Measurements from ENCODE around the gene ABCC8. TPM values are rescaled to one million over a fixed set of nuclear protein-coding genes. Genes with fewer than 3 reads are reported as not detected.

The ABCC8 gene
- total RNA-seq, 3 donors from 2014 or later = not detected

DNA sequence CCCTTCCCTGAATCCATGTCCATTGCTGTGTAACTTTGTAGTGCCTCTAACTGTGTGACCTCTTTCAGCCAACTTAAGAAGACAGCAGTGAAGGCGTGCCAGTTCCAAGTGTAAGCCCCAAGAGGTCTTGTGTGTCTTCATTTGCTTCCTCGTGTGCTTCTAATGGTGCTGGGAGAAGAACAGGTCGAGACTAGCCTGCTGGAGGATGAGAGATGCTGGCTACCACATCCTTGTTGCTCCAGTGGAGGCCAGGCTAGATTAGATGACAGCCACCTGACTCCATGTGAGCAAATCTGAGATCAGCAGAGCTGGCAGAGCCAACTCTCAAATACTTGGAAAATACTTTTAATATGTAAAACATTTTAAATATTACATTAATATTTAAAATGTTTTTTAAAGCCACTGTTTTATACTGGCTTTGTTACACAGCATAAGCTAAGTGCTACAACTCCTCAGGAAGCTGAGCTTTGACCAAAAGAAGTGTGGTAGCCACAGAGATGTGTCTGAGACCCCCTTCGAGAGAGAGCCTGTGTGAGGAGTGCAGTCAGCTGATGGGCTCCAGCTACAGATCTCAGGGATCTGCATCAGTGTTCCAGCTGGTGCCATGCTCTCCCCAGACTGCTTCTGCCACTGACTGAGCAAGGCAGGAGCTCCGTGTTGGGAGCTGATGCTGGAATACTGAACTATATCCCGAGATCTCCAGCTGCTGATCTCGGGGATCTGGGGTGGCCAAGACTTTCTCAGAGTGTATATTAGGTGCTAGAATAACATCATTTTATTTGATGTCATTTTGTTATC is 97.1 kb downstream of the ABCC8 start:
- peaks cover 6% of the 10 kb centered on the region for H3K36me3 Mint-ChIP-seq (ENCODE audit: insufficient read depth)
- H3K9me3 Mint-ChIP-seq = no peaks in the 10 kb centered on the region
- DNase-seq (no peak), ATAC-seq (no peak)
- H3K4me3 Mint-ChIP-seq = no peak overlapping the region
- H3K27me3 Mint-ChIP-seq (ENCODE audit: low read depth) = no peaks in the 10 kb centered on the region
- no peaks in the 10 kb centered on the region for H3K4me1 Mint-ChIP-seq (ENCODE audit: low read depth)

DNA sequence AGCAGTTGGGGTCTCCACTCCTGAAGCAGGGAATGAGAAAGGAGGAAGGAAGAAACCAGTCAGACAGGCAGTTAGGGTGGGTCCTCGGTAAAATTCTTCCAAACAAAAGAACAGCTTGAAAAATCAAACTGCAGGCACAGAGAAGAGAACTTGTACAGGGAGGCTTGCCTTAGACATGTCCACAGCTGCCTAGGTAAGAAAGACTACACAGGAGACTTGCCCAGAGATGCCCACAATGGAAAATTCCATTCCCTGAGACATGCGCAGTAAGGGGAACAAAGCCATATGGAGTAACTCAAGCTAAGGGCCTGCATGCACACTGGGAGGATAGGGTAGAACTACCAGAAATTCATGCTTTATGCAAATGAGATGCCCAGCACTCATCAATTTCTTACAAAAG is 98.0 kb downstream of the ABCC8 start:
- DNase-seq (no peak), ATAC-seq (no peak)
- Mint-ChIP-seq H3K4me3 (no peak overlapping the region), H3K27me3 (ENCODE audit: low read depth) (no peaks in the 10 kb centered on the region), H3K9me3 (no peaks in the 10 kb centered on the region), H3K4me1 (ENCODE audit: low read depth) (no peaks in the 10 kb centered on the region), H3K36me3 (ENCODE audit: insufficient read depth) (peaks cover 6% of the 10 kb centered on the region)

DNA sequence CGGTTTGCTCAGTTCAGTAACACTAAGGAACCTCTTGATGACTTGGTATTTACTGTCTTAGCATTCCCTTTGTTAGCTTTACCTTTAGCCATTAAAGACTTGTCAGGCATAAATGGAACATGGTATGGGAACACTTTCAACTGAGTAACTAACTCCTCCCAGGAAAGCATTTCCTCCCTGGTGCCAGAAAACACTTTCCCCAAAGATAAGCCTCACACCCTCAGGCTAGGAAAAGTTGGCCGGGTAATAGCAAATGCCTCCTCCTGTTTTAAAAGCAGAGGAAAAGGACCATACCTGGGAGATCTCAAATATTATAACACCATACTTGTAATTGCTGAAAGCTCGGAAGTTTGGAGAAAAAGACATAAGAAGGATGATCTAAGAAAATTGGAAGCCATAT is 100.2 kb downstream of the ABCC8 start:
- Mint-ChIP-seq H3K9me3 (peaks cover 10% of the 10 kb centered on the region), H3K4me3 (no peak overlapping the region), H3K4me1 (ENCODE audit: low read depth) (no peaks in the 10 kb centered on the region), H3K36me3 (ENCODE audit: insufficient read depth) (peaks cover 16% of the 10 kb centered on the region), H3K27me3 (ENCODE audit: low read depth) (no peaks in the 10 kb centered on the region)
- DNase-seq (no peak), ATAC-seq (no peak)

DNA sequence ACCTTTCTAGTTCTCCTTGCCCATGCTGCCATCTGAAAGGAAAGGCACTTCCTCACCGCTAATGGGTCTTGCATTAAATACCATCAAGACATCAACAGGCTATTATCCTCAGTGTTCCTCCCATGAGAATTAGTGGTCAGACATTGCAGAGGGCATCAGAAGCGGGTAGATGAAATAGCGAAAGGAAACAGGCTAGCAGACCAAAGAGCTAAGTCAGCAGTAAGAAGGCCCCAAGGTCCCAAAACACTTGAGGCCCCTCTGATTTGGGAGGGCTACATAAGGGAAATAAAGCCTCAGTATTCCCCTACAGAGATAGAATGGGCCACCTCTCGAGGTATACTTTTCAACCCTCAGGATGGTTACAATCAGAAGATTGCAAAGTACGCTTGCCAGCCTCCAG is 101.1 kb downstream of the ABCC8 start:
- ATAC-seq (no peak), DNase-seq (no peak)
- Mint-ChIP-seq H3K36me3 (ENCODE audit: insufficient read depth) (peaks cover 25% of the 10 kb centered on the region), H3K9me3 (peaks cover 19% of the 10 kb centered on the region), H3K4me1 (ENCODE audit: low read depth) (no peaks in the 10 kb centered on the region), H3K4me3 (no peak overlapping the region), H3K27me3 (ENCODE audit: low read depth) (no peaks in the 10 kb centered on the region)

DNA sequence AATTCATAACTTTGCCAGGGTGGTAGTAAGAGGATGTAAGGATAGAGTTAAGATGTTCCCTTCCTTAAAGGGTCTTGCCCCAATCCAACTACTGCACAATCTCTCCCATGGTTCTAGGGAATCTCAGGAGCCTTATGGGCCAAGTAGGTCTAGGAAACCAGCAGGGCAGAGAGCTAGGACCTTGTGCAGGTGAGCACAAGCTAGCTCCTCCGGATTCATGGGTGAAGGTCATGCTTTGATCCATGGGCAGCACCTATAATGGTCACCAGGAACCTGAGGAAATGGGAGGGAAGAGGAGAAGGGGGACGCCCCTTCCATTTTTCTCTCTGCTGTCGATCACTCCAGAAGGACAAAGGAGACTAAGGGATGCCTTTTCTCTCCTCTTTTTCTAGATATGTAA is 105.0 kb downstream of the ABCC8 start:
- Mint-ChIP-seq H3K4me1 (ENCODE audit: low read depth) (no peaks in the 10 kb centered on the region), H3K4me3 (no peak overlapping the region), H3K27me3 (ENCODE audit: low read depth) (no peaks in the 10 kb centered on the region), H3K36me3 (ENCODE audit: insufficient read depth) (peaks cover 54% of the 10 kb centered on the region), H3K9me3 (peaks cover 39% of the 10 kb centered on the region)
- ATAC-seq (no peak), DNase-seq (no peak)

DNA sequence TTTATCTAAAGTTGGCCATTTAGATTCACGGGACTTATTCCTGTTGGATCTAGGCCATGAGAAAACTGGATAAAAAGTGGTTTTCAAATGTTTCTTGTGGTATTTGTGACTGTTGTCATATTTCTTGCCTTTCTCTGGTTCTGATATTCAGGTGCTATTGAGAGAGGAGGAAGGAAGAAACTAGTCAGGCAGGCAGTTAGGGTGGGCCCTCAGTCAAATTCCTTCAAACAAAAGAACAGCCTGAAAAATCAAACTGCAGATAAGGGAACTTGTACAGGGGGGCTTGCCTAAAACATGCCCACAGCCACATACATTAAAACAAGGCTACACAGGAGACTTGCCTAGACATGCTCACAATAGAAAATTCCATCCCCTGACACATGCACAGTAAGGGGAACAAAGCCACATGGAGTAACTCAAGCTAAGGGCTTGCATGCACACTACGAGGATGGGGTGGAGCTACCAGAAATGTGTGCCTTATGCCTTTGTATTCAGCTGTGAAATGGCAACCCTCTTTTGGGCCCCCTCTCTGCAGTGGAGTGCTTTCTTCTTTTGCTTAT is 106.9 kb downstream of the ABCC8 start:
- Mint-ChIP-seq H3K4me3 (no peak overlapping the region), H3K36me3 (ENCODE audit: insufficient read depth) (peaks cover 48% of the 10 kb centered on the region), H3K4me1 (ENCODE audit: low read depth) (no peaks in the 10 kb centered on the region), H3K27me3 (ENCODE audit: low read depth) (no peaks in the 10 kb centered on the region), H3K9me3 (peaks cover 39% of the 10 kb centered on the region)
- ATAC-seq = no peak
- DNase-seq = no peak

DNA sequence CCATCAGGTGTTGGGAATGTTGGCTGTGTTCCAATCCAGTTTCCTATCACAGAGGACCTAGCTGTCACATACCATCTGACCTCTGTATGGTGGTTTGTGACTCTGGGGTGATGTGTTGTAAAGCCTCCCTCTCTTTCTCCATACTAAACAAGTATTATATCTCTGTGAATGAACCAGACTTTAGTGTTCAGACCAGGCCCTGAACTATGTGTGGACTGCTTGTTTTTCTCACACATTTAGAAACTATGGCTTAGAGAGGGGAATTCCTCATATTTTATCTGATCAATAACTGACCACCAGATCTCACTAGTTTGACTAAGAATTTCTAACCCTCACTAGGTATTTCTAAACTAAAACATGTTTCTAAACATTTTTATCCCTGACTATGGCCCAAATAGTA is 107.6 kb downstream of the ABCC8 start:
- ATAC-seq (no peak), DNase-seq (no peak)
- H3K4me1 Mint-ChIP-seq (ENCODE audit: low read depth) = no peaks in the 10 kb centered on the region
- H3K4me3 Mint-ChIP-seq = no peak overlapping the region
- H3K36me3 Mint-ChIP-seq (ENCODE audit: insufficient read depth) = peaks cover 48% of the 10 kb centered on the region
- H3K9me3 Mint-ChIP-seq = peaks cover 39% of the 10 kb centered on the region
- no peaks in the 10 kb centered on the region for H3K27me3 Mint-ChIP-seq (ENCODE audit: low read depth)

DNA sequence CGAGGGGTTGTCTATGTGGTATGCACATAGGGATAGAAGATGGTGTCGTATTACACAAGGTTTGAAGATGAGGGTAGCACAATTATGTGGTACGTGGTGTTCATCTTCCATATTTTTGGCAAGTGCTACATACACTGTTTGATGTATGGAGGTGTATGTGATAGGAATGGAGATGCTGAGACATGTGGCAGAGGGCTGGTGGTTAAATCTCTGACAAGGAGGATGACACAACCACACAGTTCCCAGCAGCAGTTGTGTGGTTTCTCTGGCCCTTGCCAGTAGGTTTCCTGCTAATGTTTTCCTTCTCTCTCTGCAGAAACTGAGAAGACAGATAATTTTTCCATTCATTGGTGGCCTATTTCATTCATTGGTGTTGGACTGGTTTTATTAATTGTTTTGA is 108.1 kb downstream of the ABCC8 start:
- Mint-ChIP-seq H3K4me3 (no peak overlapping the region), H3K9me3 (peaks cover 39% of the 10 kb centered on the region), H3K36me3 (ENCODE audit: insufficient read depth) (peaks cover 51% of the 10 kb centered on the region), H3K27me3 (ENCODE audit: low read depth) (no peaks in the 10 kb centered on the region), H3K4me1 (ENCODE audit: low read depth) (no peaks in the 10 kb centered on the region)
- DNase-seq (no peak), ATAC-seq (no peak)

DNA sequence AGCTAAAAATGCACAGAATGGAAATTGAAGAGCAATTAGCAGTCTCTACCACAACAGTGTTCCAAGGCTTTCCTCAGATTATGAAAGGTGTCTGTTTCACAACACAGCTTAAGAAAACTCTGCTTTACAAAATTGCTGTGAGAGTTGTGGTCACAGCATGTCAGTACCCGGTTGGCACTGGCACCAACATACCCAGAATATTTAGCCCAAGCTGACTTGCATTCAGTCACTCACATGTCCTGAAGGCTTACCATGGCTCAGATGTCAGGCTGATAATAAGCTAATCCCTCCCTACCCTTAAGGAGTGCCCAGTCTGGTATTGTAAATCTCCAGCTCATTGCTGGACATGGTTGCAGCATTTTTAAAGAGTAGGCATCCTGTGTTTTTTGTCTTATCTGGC is 110.2 kb downstream of the ABCC8 start:
- no peak for DNase-seq
- H3K36me3 Mint-ChIP-seq (ENCODE audit: insufficient read depth) = peaks cover 41% of the 10 kb centered on the region
- H3K9me3 Mint-ChIP-seq = peaks cover 29% of the 10 kb centered on the region
- H3K4me1 Mint-ChIP-seq (ENCODE audit: low read depth) = no peaks in the 10 kb centered on the region
- H3K4me3 Mint-ChIP-seq = no peak overlapping the region
- no peak for ATAC-seq
- no peaks in the 10 kb centered on the region for H3K27me3 Mint-ChIP-seq (ENCODE audit: low read depth)

DNA sequence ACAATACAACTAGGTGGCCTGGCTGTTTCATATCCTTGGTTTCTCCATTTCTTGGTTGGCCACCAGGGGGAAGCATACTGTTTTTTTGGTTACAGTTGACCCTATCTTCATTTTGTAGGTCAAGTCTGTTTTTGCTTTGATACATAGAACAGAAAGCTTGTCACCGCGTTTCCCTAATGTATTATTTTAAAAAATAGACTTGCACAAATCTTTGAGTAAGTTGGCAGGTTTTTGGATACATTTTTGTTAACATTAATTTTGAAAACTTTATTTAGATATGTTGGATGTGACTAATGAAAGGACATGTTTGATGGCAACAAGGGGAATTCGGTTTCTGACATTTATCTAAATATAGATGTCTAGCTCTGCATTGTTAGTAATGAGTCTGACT is 122.0 kb downstream of the ABCC8 start:
- Mint-ChIP-seq H3K27me3 (ENCODE audit: low read depth) (peaks cover 4% of the 10 kb centered on the region), H3K9me3 (peaks cover 3% of the 10 kb centered on the region), H3K4me3 (peak overlapping the region; percentile 93), H3K36me3 (ENCODE audit: insufficient read depth) (no peaks in the 10 kb centered on the region), H3K4me1 (ENCODE audit: low read depth) (peaks cover 36% of the 10 kb centered on the region)
- peak; percentile 55 for DNase-seq
- ATAC-seq = no peak

DNA sequence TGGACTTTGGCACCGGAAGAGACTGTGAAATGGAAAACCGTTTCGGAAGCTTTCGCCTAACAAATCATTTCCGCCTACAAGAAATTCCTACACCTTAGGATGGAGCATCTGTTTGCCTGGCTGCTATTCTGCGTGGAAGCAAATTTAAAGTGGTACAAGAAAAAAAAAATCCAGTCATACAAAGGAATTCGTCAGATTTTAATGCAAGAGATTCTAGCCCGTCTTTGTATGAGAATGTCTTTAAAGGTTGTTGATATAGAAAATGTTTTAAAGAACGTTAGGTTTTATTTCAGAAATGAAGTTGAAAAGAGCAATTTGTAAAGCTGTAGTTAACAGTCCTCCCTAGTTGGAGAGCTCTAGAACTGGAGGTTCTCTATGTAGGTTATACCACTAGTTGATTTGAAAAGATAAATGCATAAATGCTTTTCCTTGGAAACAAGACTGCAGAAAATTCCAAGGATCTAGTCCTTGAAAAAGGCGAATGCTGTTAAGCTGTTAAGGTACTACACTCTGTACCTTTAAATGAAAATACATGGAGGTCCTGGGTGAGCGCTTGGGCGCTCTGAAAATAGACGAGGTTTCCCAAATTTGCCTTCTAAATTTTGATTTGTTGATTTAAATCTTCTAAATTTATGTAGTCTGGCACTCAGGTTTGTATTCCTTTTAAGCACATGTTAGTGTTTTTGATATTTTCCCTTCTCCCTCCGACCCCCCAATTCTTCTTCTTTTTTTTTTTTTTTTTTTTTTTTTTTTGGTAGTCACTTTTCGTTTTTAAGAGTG is 122.6 kb downstream of the ABCC8 start:
- no peaks in the 10 kb centered on the region for H3K9me3 Mint-ChIP-seq
- peak overlapping the region; percentile 93 for H3K4me3 Mint-ChIP-seq
- no peaks in the 10 kb centered on the region for H3K36me3 Mint-ChIP-seq (ENCODE audit: insufficient read depth)
- DNase-seq (no peak), ATAC-seq (no peak)
- H3K4me1 Mint-ChIP-seq (ENCODE audit: low read depth) = peaks cover 36% of the 10 kb centered on the region
- H3K27me3 Mint-ChIP-seq (ENCODE audit: low read depth) = peaks cover 4% of the 10 kb centered on the region

DNA sequence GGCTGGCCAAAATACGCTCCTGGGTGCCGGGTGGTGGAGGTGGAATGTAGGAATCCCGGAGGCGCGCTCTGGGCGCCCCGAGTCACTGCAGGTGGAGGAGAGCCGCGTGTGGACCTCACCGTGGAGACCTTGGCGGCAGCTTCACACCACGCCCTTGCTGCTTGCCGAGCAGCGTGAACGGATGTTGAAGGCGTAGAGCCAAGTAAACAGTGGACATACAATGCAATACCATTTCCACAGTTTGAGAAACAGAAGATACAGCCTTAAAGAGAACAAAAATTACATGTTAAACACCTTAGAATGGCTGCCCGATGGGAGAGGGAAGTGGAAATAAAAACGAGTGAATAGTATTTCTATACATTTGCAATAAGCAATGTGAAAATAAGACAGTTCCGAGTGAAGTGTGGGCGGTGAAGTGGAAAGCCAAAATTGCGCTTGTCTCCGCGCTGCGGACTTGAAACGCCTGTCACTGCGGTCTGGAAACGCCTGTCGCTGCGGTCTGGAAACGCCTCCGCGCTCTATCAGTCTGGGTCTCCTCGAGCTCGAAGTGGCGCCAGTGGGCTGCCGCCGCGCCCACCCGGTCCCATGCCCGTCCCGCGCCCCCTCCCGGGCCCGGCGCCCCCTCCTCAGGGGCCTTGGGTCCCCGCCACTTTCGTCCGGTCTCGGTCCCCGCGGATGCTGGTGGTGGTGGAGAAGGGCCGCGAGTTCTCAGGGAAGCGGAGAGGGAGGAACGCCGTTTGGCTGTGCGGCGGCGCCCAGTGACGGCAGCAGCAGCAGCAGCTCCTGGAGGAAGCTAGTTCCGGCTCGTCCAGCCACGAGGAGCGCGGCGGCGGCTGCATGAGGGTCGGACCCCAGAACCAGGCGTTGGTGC is 123.5 kb downstream of the ABCC8 start:
- Mint-ChIP-seq H3K9me3 (no peaks in the 10 kb centered on the region), H3K27me3 (ENCODE audit: low read depth) (peaks cover 4% of the 10 kb centered on the region), H3K4me1 (ENCODE audit: low read depth) (peaks cover 36% of the 10 kb centered on the region), H3K4me3 (peak overlapping the region; percentile 93), H3K36me3 (ENCODE audit: insufficient read depth) (no peaks in the 10 kb centered on the region)
- DNase-seq = peak; percentile 61
- ATAC-seq = peak; percentile 48 to 52

DNA sequence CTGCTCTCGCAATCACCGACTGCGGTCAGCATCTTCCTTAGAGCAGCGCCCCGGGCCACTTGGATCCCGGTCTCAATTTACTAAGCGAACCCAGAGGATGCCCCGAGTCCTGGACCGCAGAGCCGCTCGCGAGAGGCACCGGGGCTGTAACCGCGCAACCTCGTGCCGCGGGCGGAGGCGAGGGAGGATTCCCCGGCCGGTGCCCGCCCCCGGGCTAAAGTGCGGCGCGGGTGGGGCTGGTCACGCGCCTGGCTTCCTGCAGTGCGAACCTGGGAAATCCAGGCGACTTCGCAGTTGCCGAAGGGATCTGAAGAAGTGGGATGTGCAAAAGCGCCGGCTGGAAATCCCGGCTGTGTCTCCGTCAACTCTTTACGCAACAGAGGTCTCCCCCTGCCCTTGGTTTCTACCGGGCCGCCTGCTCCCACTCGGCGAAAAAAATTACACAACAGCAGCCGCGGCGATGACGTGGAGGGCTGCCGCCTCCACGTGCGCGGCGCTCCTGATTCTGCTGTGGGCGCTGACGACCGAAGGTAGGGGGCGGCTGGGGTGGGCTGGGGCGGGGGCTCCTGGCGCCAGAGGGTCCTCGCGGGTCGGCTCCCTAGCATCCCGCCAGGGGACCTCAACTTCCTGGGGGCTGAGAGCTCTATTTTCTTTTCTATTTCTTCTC is 125.0 kb downstream of the ABCC8 start, which contains the start of gene NCR3LG1:
TSS of gene NCR3LG1 (plus strand) at position 291 of the 667 bp plus-strand sequence. CDS start at position 461, 170 bp downstream.
- ATAC-seq = peak; percentile 55 to 57
- Mint-ChIP-seq H3K4me1 (ENCODE audit: low read depth) (peaks cover 36% of the 10 kb centered on the region), H3K4me3 (peak within 1 kb of the TSS; percentile 93), H3K9me3 (no peaks in the 10 kb centered on the region), H3K27me3 (ENCODE audit: low read depth) (peaks cover 4% of the 10 kb centered on the region), H3K36me3 (ENCODE audit: insufficient read depth) (no peaks in the 10 kb centered on the region)
- peak; percentile 66 for DNase-seq

Measured in activated T-cell treated with anti-CD3 and anti-CD28 coated beads, Interleukin-2, amount 50 U/mL, for 4 hours (primary cell).